CD4-positive, alpha-beta memory T cell (primary cell): ENCODE data around the gene GLIS1. TPM values are rescaled to one million over a fixed set of nuclear protein-coding genes. Genes with fewer than 3 reads are reported as not detected.

Experiments
- CTCF ChIA-PET: fragments of 350-600 bp; sonication (Branson Sonifier 250); formaldehyde crosslinking; loops from one replicate; lab custom pipeline; 2021; ENCODE audit warnings: inconsistent platforms; ENCODE audit not compliant: partially characterized antibody; lab: Charles Lee
- POLR2A ChIA-PET: fragments of 350-600 bp; sonication (Branson Sonifier 250); formaldehyde crosslinking; loops from one replicate; lab custom pipeline; 2021; ENCODE audit not compliant: partially characterized antibody; lab: Charles Lee
- DNase-seq, 5 donors: peaks; one replicate each; pipeline versions ENCODE4 v3.0.0 to v3.0.0-alpha.2; 2020 to 2022; ENCODE audit warnings: mixed read lengths in 1 of 5
- H3K27ac ChIP-seq: one replicate; pipeline ENCODE4 v1.7.0; 2013; ENCODE audit warnings: low read depth, low read length
- H3K27me3 ChIP-seq: 2 replicates; pipeline ENCODE4 v1.7.0; 2013; ENCODE audit warnings: mild to moderate bottlenecking, low read length, moderate library complexity; ENCODE audit not compliant: insufficient read depth
- H3K36me3 ChIP-seq: 2 replicates; pipeline ENCODE4 v1.7.0; 2013; ENCODE audit warnings: mild to moderate bottlenecking, low read length, moderate library complexity; ENCODE audit not compliant: insufficient read depth
- H3K4me1 ChIP-seq: 2 replicates; pipeline ENCODE4 v1.7.0; 2013; ENCODE audit warnings: mild to moderate bottlenecking, low read length, moderate library complexity; ENCODE audit not compliant: insufficient read depth
- H3K4me3 ChIP-seq, 2 donors: one replicate each; pipeline ENCODE4 v1.7.0; 2013; ENCODE audit warnings: low read length in 2 of 2, mild to moderate bottlenecking in 1 of 2
- H3K9me3 ChIP-seq, 2 donors: one replicate each; pipeline ENCODE4 v1.7.0; 2013; ENCODE audit warnings: low read length in 2 of 2, control low read depth in 1 of 2; ENCODE audit not compliant: control insufficient read depth in 1 of 2
- H3K27ac Mint-ChIP-seq, 7 donors: one replicate each; pipeline ENCODE4 v1.8.0; 2020 to 2021; ENCODE audit warnings: mixed read lengths in 7 of 7, mild to moderate bottlenecking in 6 of 7, inconsistent platforms in 3 of 7, moderate library complexity in 3 of 7
- H3K27me3 Mint-ChIP-seq, 2 donors: one replicate each; pipeline ENCODE4 v1.8.0; 2020 to 2021; ENCODE audit warnings: mixed read lengths in 2 of 2
- H3K36me3 Mint-ChIP-seq, 2 donors: one replicate each; pipeline ENCODE4 v1.8.0; 2020 to 2021; ENCODE audit warnings: mixed read lengths in 2 of 2, inconsistent platforms in 1 of 2, mild to moderate bottlenecking in 1 of 2
- H3K4me1 Mint-ChIP-seq, 4 donors: one replicate each; pipeline ENCODE4 v1.8.0; 2020 to 2021; ENCODE audit warnings: mixed read lengths in 4 of 4, mild to moderate bottlenecking in 1 of 4
- H3K4me3 Mint-ChIP-seq, 8 donors: one replicate each; pipeline ENCODE4 v1.8.0; 2020 to 2021; ENCODE audit warnings: mixed read lengths in 8 of 8, mild to moderate bottlenecking in 7 of 8, moderate library complexity in 6 of 8, inconsistent platforms in 3 of 8
- H3K9me3 Mint-ChIP-seq, 8 donors: one replicate each; pipeline ENCODE4 v1.8.0; 2020 to 2021; ENCODE audit warnings: mixed read lengths in 8 of 8, mild to moderate bottlenecking in 5 of 8, inconsistent platforms in 3 of 8, moderate library complexity in 1 of 8
- intact Hi-C: fragments of 100-400 bp; cut with micrococcal nuclease; formaldehyde crosslinking; loops from one replicate; pipeline ENCODE4 v1.15.1; 2023
- polyA plus RNA-seq, 2 donors: library from polyadenylated mRNA; unstranded; fragments of 300-500 nt; fragmentation: Illumina TruSeq; gene quantifications; one replicate each; pipeline ENCODE4 v1.2.3, GENCODE V29; 2021
- total RNA-seq, 2 experiments: library from RNA; stranded (reverse); gene quantifications; one replicate each; pipeline ENCODE4 v1.2.3, GENCODE V29; 2021

The GLIS1 gene
- total and polyA plus RNA-seq, 4 experiments from 2014 or later = not detected

GRCh38 chr1:53737648-53738204, 1.2 kb downstream of the GLIS1 start:
- Mint-ChIP-seq H3K27ac (no peak overlapping the region), H3K36me3 (peaks cover 0 to 5% of the 10 kb centered on the region in 2 donors), H3K9me3 (peaks cover 0 to 6% (median 3%) of the 10 kb centered on the region in 8 donors), H3K27me3 (peaks cover 33 to 43% of the 10 kb centered on the region in 2 donors), H3K4me3 (peak overlapping the region in 7 of 8 donors; percentile 21 to 66 (median 46)), H3K4me1 (peaks cover 0 to 7% (median 0%) of the 10 kb centered on the region in 4 donors)
- ChIA-PET CTCF (interaction anchor here (0.6 kb wide), 1 partner anchor 294 kb away, joined by 3 read pairs; no protein-coding TSS in a partner anchor), POLR2A (no interaction called here)
- Histone ChIP-seq H3K27me3 (peaks cover 17% of the 10 kb centered on the region), H3K4me3 (no peak overlapping the region), H3K4me1 (peaks cover 9% of the 10 kb centered on the region), H3K27ac (no peak overlapping the region), H3K9me3 (no peaks in the 10 kb centered on the region), H3K36me3 (no peaks in the 10 kb centered on the region)
- DNase-seq = no peak
- intact Hi-C loops = no loop called here

DNA sequence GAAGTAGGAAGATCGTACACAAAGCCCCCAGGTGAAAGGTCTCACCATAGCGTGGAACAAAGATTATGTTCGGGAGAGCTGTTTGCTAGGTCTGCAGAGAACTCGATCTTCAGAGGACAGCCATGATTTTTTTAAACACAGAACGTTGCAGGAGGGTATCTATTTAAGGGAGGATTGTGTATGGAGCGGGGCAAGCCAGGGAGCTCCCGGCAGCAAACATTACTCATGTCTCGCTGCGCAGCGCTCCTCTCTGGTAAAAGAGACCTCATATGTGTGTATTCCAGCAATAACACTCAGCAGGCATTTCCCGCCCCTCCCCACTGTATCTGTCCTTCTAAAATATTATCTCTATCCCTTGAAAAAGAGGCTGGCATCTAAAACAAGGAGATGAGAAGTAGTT, 2.7 kb downstream of the GLIS1 start:
- Mint-ChIP-seq H3K4me1 (peaks cover 0 to 7% (median 0%) of the 10 kb centered on the region in 4 donors), H3K9me3 (no peaks in the 10 kb centered on the region), H3K27me3 (peaks cover 31 to 37% of the 10 kb centered on the region in 2 donors), H3K4me3 (no peak overlapping the region), H3K27ac (no peak overlapping the region), H3K36me3 (no peaks in the 10 kb centered on the region)
- Histone ChIP-seq H3K9me3 (no peaks in the 10 kb centered on the region), H3K27ac (no peak overlapping the region), H3K4me1 (peaks cover 9% of the 10 kb centered on the region), H3K4me3 (no peak overlapping the region), H3K27me3 (peaks cover 17% of the 10 kb centered on the region), H3K36me3 (no peaks in the 10 kb centered on the region)
- intact Hi-C loops = no loop called here
- ChIA-PET CTCF (no interaction called here), POLR2A (no interaction called here)
- DNase-seq = no peak

GRCh38 chr1:53735681-53736080, 3.3 kb downstream of the GLIS1 start:
- intact Hi-C loops = no loop called here
- no peak for DNase-seq
- Mint-ChIP-seq H3K36me3 (no peaks in the 10 kb centered on the region), H3K4me1 (peaks cover 0 to 7% (median 0%) of the 10 kb centered on the region in 4 donors), H3K27me3 (peaks cover 29 to 35% of the 10 kb centered on the region in 2 donors), H3K9me3 (no peaks in the 10 kb centered on the region), H3K4me3 (no peak overlapping the region), H3K27ac (no peak overlapping the region)
- Histone ChIP-seq H3K9me3 (no peaks in the 10 kb centered on the region), H3K4me3 (no peak overlapping the region), H3K36me3 (no peaks in the 10 kb centered on the region), H3K4me1 (peaks cover 9% of the 10 kb centered on the region), H3K27ac (no peak overlapping the region), H3K27me3 (peaks cover 17% of the 10 kb centered on the region)
- ChIA-PET CTCF (no interaction called here), POLR2A (no interaction called here)

GRCh38 chr1:53735261-53735660, 3.7 kb downstream of the GLIS1 start:
- Mint-ChIP-seq H3K36me3 (no peaks in the 10 kb centered on the region), H3K27me3 (peaks cover 26 to 35% of the 10 kb centered on the region in 2 donors), H3K4me3 (no peak overlapping the region), H3K9me3 (no peaks in the 10 kb centered on the region), H3K4me1 (peaks cover 0 to 7% (median 0%) of the 10 kb centered on the region in 4 donors), H3K27ac (no peak overlapping the region)
- ChIA-PET CTCF (no interaction called here), POLR2A (no interaction called here)
- Histone ChIP-seq H3K4me1 (peaks cover 9% of the 10 kb centered on the region), H3K27me3 (peaks cover 17% of the 10 kb centered on the region), H3K27ac (no peak overlapping the region), H3K4me3 (no peak overlapping the region), H3K36me3 (no peaks in the 10 kb centered on the region), H3K9me3 (no peaks in the 10 kb centered on the region)
- DNase-seq = no peak
- intact Hi-C loops = no loop called here

DNA sequence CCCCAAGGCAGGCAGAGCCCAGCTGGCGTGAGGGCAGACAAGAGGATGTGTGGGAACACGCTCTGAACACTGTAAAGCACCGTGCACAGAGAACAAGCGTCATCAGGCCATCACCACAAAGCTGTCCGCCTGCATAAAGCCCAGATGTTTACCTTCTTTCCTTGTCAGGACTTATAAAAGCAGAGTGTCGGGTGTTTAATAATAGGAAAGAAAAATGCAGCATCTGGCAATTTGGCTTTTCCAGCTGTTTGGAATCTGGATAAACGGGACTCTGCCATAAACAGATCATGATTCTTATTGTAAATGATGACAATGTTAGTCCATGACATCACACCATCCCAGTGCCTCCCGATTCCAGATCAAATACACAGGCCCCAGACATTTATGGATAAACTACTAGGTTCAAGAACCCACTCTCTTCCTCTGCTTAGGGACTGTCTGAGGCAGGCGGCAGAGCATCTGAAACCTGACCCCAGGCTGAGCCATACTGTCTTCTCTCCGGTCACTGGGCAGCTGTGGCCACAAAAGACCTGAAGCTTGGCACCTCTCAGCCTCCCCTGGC, 4.2 kb downstream of the GLIS1 start:
- Histone ChIP-seq H3K9me3 (no peaks in the 10 kb centered on the region), H3K4me1 (peaks cover 9% of the 10 kb centered on the region), H3K27ac (no peak overlapping the region), H3K27me3 (peaks cover 15% of the 10 kb centered on the region), H3K36me3 (no peaks in the 10 kb centered on the region), H3K4me3 (no peak overlapping the region)
- H3K4me1 Mint-ChIP-seq = peaks cover 0 to 7% (median 0%) of the 10 kb centered on the region in 4 donors
- intact Hi-C loops = no loop called here
- H3K27ac Mint-ChIP-seq = no peak overlapping the region
- ChIA-PET POLR2A (no interaction called here), CTCF (no interaction called here)
- H3K27me3 Mint-ChIP-seq = peaks cover 23 to 30% of the 10 kb centered on the region in 2 donors
- H3K4me3 Mint-ChIP-seq = no peak overlapping the region
- H3K9me3 Mint-ChIP-seq = no peaks in the 10 kb centered on the region
- DNase-seq = no peak
- no peaks in the 10 kb centered on the region for H3K36me3 Mint-ChIP-seq

DNA sequence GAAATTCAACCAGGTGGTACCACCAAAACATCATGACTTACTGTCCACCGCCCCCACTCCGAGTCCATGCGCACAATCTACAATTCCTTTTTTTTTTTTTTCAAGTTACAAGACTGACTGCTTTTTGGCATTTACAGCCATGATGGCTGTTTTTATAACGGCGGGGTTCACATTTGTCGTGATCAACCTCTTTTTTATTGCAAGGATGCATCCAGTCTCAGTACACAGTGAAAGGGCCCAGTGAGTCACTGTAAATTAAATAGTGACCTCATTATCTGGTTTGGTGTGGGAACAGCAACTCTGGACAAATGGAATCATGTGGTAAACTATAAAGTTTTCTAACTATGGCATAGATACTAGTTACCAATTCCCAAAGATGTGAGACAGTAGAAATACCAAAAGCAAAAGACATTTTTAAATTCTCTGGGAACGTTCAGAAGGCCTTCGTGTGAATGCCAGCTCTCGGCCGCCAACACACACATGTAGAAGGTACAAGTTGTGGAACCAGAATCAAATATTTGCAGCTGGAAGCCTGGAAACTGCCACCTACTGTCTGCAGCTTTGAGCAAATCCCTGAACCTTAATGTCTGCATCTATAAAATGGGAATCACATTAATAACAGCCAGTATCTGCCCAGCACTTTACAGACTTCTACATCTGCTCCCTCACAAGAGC, 4.9 kb downstream of the GLIS1 start:
- Histone ChIP-seq H3K36me3 (no peaks in the 10 kb centered on the region), H3K27me3 (peaks cover 11% of the 10 kb centered on the region), H3K4me1 (peaks cover 9% of the 10 kb centered on the region), H3K4me3 (no peak overlapping the region), H3K9me3 (no peaks in the 10 kb centered on the region), H3K27ac (no peak overlapping the region)
- ChIA-PET POLR2A (no interaction called here), CTCF (no interaction called here)
- H3K27ac Mint-ChIP-seq = no peak overlapping the region
- DNase-seq = no peak
- no peaks in the 10 kb centered on the region for H3K9me3 Mint-ChIP-seq
- H3K36me3 Mint-ChIP-seq = no peaks in the 10 kb centered on the region
- intact Hi-C loops = no loop called here
- no peak overlapping the region for H3K4me3 Mint-ChIP-seq
- peaks cover 0 to 4% (median 0%) of the 10 kb centered on the region in 4 donors for H3K4me1 Mint-ChIP-seq
- H3K27me3 Mint-ChIP-seq = peaks cover 20 to 27% of the 10 kb centered on the region in 2 donors

DNA sequence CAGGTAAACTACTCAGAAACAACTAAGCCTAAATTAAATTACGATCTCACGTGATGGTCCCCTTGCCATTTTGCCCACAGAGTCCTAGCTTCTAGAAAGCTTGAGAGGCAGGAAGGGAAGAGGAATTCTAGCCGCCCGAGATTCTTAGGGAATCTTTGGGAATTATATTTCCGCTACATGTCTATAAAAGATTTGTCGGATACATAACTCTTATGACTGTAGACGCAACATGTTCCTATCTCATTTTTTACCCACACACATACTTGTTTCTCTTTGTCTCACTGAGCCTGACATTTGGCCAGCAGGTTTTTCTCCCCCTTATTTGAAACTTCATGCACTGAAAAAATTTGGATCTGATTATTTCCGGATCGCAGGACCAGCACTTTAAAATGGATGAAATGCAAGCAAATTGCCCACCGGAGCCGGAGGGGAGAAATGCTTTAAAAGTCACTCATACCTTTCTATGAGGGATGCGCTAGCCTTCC, 5.5 kb downstream of the GLIS1 start:
- H3K4me3 Mint-ChIP-seq = no peak overlapping the region
- H3K4me1 Mint-ChIP-seq = peaks cover 0 to 4% (median 0%) of the 10 kb centered on the region in 4 donors
- H3K4me3 ChIP-seq = no peak overlapping the region

More for the DNA sequence above, 5.5 kb downstream of the GLIS1 start:
- ChIA-PET CTCF (no interaction called here), POLR2A (no interaction called here)
- peaks cover 11% of the 10 kb centered on the region for H3K27me3 ChIP-seq
- no peaks in the 10 kb centered on the region for H3K9me3 ChIP-seq
- Mint-ChIP-seq H3K36me3 (no peaks in the 10 kb centered on the region), H3K9me3 (no peaks in the 10 kb centered on the region), H3K27ac (no peak overlapping the region), H3K27me3 (peaks cover 20 to 27% of the 10 kb centered on the region in 2 donors)
- intact Hi-C loops = no loop called here
- no peak for DNase-seq
- no peaks in the 10 kb centered on the region for H3K36me3 ChIP-seq
- H3K4me1 ChIP-seq = peaks cover 6% of the 10 kb centered on the region
- H3K27ac ChIP-seq = no peak overlapping the region
